ENCODE results near the gene CCDC149.

CCDC149 gene

DNA sequence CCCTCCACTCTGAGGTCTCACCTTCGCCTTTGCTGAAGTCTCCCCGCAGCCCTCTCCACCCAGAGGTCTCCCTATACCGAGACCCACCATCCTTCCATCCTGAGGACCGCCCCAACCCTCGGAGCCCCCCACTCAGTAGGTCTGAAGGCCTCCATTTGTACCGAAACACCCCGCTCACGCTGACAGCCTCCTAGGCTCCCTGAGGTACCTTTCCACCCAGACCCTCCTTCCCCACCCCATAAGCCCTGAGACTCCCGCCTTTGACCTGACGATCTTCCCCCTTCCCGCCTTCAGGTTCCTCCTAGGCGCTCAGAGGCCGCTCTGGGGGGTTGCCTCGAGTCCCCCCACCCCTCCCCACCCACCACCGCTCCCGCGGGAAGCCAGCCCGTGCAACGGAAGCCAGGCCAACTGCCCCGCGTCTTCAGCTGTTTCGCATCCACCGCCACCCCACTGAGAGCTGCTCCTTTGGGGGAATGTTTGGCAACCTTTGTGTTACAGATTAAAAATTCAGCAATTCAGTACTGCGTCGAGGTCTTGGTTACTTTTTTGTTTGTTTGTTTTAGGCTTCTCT is 112.4 kb downstream of the CCDC149 start:
- DNase-seq (ENCODE audit: low read depth) = no peak

DNA sequence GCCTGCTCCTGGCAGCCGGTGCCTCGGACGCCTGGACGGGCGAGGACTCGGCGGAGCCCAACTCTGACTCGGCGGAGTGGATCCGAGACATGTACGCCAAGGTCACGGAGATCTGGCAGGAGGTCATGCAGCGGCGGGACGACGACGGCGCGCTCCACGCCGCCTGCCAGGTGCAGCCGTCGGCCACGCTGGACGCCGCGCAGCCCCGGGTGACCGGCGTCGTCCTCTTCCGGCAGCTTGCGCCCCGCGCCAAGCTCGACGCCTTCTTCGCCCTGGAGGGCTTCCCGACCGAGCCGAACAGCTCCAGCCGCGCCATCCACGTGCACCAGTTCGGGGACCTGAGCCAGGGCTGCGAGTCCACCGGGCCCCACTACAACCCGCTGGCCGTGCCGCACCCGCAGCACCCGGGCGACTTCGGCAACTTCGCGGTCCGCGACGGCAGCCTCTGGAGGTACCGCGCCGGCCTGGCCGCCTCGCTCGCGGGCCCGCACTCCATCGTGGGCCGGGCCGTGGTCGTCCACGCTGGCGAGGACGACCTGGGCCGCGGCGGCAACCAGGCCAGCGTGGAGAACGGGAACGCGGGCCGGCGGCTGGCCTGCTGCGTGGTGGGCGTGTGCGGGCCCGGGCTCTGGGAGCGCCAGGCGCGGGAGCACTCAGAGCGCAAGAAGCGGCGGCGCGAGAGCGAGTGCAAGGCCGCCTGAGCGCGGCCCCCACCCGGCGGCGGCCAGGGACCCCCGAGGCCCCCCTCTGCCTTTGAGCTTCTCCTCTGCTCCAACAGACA is 113.1 kb downstream of the CCDC149 start:
- no peak for DNase-seq (ENCODE audit: low read depth)

DNA sequence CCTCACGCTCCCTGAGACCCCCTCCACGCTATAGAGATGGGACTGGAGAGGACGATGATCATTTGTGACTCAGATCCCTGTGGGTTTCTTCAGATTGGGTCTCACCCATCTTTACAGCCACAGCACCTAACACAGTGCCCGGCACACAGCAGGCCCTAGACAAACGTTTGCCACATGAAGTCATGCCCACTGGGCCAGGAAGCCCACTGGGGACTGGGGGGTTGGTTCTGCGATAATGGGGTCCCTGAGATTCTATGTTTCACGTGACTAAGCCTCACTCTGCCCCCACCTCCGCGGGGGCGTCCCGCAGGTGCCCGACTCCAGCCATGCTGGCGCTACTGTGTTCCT is 113.7 kb downstream of the CCDC149 start:
- no peak for DNase-seq (ENCODE audit: low read depth)

DNA sequence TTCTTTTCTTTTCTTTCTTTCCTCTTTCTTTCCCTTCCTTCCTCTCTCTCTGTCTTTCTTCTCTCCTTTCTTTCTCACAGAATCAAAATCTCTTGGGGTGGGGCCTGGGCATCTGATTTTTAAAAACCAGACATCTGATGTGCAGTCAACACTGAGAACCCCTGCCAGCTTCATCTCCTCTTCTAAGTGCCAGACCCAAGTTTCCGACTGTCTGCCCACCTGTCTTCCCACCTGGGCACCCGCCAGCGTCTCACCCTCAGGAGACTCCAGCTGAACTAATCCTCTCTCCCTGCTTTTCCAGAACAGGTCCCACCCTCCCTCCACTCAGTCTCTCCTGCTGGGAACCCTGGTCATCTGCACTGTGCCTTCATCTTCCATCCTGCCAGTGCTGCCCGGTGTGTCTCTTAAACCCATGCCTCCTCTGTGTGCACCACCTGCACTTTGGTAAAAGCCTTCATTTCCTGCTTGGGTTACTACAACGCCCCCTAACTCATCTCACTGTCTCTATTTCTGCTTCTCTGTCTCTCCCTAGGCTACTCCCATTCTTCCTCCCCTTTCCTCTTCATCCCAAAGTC is 114.7 kb downstream of the CCDC149 start:
- DNase-seq (ENCODE audit: low read depth) = no peak

DNA sequence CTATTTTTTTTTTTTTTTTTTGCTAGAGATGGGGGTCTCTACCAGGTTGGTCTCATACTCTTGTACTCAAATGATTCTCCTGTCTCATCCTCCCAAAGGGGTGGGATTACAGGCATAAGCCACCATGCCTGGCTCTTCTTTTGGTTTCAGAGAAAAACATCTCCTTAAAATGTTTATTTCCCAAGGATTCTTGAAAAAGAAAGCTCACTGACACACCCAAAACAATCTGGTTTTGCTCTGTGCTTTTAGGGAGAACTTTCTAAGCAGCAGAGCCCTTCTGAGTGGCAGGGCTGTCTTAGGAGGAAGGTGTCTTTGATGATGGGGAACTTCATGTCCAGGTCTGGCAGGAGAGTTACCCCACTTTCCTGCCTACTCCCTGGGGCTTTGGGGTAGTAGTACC is 116.2 kb downstream of the CCDC149 start:
- DNase-seq (ENCODE audit: low read depth) = no peak

DNA sequence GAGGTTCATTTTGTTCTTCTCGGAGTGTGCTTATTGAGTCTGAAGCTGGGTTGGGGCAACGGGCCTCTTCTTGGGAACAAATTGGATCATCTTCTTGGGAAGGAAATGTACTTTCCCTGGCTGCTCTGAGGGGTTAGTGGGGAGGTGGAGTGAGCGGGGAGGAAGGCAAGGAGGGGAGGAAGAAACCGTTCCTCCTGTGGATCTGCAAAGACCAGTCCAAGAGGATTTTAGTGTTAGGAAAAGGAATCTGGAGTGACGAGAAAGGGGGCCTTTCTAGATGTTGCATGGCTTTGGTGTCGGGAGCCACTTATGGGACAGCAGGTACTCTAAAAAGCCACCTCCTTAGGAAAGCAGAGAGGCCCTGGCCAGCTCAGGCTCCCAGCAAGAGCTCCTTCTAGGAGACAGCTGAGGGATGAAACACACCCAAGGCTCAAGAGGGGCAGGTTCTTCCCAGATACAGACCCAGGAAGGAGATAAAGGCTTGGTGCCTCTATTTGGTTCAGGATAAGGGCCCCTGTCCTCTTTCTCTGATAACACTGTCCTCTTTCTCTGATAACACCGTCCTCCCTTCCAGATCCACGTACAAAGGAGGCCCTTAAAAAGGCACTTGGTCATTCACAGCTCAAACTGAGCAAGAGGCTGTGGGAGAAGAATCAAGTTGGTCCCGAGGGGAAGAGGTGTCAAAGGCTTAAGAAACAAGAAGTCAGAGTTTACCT is 117.0 kb downstream of the CCDC149 start:
- no peak for DNase-seq (ENCODE audit: low read depth)

DNA sequence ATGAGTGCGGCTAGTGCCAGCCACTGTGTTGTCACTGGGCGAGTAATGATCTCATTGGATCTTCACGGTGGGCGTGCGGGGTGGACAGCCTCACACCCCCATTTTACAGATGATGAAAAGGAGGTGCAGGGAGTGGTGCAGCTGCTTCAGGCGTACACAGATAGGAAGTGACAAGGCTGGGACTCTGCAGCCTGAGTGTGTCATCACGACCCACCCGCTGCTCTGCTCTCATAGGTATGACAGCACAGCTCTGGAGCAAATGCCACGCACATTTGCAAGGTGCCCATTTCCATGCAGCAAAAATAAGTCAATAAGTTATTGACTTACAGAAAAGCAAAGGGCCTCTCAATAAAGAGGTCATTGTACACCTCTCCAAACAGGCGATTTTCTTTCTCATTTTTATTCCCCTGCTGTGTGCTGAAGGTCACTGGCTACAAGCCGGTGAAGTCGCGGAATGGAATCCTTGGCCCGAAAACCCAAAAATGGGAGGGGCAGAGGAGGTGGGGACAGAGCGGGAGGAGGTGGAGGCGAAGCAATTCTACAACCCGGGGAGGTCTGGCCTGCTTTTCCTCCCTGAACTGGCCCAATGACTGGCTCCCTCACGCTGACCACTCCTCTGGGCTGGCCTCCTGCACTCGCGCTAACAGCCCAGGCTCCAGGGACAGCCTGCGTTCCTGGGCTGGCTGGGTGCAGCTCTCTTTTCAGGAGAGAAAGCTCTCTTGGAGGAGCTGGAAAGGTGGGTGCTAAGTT is 117.8 kb downstream of the CCDC149 start, which contains the start of gene SOD3:
Gene SOD3 (plus strand): TSS at position 658 of the 750 bp plus-strand sequence. CDS start 3,949 bp downstream, outside the sequence.
- no peak for DNase-seq (ENCODE audit: low read depth)

GRCh38 chr4:24794480-24794879 is 118.4 kb downstream of the CCDC149 start:
- DNase-seq (ENCODE audit: low read depth) = no peak

DNA sequence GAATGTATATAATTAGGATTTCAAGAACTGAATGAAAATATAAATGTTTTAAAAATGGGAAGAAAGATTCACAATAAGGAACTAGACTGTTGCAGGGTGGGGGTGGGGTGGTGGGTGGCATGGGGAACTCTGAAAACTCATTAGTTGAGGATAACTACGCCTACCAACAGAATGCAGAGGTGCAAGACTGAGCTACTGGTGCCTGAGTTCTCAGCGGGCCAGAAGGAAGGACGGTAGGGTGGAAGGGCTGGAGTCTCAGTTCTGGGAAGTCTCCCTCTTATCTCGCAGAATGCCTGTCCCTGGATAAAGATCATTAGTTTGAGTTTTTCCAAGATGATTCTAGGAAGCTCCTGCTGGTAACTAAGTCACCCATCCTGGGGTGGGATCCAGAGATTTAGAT is 118.8 kb downstream of the CCDC149 start:
- no peak for DNase-seq (ENCODE audit: low read depth)

DNA sequence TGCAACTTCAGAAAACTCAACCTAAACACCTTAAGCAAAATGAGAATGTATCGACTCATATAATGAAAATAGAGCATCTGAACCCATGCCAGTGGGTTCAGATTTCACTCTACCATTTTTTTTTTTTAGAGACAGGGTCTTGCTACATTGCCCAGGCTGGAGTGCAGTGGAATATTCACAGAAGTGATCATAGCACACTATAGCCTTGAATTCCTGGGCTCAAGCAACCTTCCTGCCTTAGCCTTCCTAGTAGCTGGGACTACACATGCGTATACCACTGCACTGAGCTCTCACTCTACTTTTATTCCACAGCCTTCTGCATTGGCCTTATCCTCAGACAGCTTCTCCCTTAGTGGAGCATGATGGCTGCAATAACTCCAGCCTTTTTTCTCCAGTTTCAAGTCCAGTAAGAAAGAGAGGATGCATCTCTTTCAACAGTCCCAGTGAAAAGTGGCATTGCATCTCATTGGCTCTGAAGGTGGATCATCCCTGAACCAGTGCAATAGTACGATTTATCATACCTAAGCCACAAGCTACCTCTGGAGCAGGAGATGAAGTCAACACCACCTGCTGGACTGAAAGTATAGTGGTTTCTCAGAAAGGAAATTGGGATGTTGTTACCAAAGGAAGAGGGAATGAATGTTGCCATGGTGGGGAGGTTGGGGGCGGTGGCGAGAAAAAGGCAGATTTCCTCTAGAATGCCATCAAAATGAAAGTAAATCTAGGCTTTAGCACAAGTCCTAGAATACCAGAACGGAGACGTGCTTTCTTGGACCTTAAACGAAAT is 119.4 kb downstream of the CCDC149 start:
- no peak for DNase-seq (ENCODE audit: low read depth)

GRCh38 chr4:24792552-24792951 is 120.3 kb downstream of the CCDC149 start:
- DNase-seq (ENCODE audit: low read depth) = no peak

DNA sequence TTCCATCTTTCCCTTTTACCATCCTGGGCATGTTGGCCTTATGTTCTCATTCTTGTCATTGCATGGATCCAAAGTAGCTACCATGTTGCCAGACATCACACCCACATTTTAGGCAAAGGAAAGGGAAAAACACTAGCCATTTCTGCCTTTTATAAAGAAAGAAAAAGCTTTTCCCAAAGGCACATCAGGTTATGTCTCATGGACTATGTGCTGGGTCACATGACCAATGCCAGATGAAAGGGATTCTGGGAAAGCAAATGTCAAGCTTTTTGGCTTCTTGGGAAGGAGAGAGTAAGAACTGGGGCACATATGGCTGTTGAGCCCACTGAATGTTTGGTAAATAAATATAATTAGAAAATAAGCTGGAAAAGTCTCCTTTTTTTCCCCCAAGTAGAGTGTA is 121.8 kb downstream of the CCDC149 start:
- DNase-seq (ENCODE audit: low read depth) = no peak

- no peak for DNase-seq (ENCODE audit: low read depth)
Measured at GRCh38 chr4:24783506-24783905, 129.3 kb downstream of the CCDC149 start.

GRCh38 chr4:24781999-24782745 is 130.7 kb downstream of the CCDC149 start:
- DNase-seq (ENCODE audit: low read depth) = no peak

DNA sequence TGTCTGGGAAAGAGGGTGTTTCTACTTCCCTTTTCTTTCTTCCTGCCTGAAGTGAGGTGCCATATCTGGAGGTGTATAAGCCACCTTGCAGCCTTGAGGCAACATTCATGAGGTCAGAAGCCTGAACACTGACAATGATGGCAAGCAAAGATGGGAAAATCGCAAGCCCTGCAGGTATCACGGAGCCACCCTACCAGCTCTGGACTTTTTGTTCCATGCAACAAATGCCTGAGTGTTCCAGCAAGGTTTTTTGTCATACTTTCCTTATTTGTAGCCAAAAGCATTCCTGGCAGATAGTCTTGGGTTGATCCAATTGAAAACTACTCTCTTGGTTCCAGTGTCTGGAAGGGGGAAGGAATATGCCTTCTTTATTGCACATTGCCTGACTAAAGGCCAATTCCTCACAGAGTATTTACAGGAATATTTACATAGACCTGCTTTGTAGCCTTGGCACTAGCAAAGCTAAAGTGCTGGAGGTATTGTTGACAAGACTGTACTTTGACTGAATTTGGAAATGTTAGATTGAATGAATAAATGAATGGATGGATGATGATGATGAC is 131.8 kb downstream of the CCDC149 start:
- no peak for DNase-seq (ENCODE audit: low read depth)

DNA sequence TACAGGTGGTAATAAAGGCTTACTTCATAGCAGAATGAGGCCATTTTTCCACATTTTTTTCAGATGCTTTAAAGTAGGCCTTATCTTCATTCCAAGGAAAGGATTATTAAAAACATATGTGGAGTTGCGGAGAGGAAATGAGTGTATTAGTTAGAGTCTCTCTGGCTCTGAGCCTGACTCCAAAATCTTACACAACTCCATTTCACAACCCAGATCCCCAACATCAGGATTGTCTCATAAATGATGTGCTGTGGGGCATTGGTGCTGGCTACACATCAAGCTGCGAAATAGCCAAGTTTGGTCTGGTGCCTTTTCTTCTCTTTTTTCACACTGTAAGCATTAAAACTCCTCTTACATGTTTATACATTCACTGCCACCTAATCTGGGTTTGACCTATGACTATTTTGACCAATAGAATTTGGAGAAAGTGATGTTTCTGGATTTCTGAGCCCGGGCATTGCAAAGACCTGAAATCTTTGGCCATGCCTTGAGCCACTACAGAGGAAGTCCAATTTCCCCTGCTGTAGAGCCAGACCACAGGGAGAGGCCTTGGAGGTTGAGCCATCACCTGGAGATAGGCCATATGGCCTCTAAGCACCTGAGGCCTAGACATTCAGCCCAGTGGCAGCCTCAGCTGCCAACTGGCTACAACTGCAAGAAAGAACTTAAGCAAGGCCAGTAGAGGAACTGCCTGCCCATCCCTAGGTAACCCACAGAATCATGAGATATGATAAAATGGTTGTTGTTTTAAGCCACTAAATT is 134.2 kb downstream of the CCDC149 start:
- no peak for DNase-seq (ENCODE audit: low read depth)

DNA sequence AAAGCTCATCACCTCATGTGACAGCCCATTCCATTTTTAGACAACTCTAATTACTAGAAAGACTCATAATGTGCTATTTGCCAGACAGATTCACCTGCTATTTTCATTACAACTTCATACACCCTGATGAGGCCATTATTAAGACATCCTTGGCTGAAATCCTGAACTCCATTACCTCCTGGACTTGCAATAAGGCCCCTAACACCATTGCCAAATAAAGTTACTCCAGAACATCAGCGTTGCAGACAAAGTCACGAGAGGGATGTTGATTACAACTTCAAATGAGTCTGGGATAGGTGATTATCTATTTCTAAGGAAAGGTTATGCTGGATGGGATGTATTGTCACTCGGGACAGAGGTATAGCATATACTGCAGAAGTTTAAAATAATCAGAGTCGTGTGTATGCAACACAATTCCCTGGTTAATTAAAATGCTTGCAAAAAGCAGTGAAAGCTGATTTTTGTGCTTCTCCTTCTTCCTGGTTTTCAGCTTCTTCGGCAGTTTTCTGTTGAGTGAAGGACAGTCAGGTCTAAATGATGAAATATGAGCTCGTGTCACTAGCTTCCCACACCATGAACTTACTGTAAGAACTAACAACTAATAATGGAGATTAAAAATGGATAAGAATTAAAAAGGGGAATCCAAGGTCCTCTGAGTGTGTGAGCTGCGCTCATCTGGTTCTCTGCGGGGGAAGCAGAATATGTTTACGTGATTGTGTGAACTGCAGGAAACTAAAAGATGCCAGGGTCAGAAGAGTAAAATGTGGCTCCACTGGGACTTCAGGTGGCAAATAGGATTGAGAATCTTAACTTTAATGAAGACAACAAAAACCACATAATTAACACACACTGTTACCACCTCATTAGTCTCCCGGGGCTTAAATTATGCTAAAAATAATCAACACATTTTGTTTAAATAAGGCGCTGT is 135.0 kb downstream of the CCDC149 start:
- no peak for DNase-seq (ENCODE audit: low read depth)

GRCh38 chr4:24775750-24776149 is 137.1 kb downstream of the CCDC149 start:
- no peak for DNase-seq (ENCODE audit: low read depth)

Measured in stimulated activated CD8-positive, alpha-beta memory T cell treated with anti-CD3 and anti-CD28 coated beads, Interleukin-12 subunit alpha, Interleukin-12 subunit beta, amount 100 ng/mL, for 4 hours (primary cell).